ENCODE results near the gene MAG.

DNA sequence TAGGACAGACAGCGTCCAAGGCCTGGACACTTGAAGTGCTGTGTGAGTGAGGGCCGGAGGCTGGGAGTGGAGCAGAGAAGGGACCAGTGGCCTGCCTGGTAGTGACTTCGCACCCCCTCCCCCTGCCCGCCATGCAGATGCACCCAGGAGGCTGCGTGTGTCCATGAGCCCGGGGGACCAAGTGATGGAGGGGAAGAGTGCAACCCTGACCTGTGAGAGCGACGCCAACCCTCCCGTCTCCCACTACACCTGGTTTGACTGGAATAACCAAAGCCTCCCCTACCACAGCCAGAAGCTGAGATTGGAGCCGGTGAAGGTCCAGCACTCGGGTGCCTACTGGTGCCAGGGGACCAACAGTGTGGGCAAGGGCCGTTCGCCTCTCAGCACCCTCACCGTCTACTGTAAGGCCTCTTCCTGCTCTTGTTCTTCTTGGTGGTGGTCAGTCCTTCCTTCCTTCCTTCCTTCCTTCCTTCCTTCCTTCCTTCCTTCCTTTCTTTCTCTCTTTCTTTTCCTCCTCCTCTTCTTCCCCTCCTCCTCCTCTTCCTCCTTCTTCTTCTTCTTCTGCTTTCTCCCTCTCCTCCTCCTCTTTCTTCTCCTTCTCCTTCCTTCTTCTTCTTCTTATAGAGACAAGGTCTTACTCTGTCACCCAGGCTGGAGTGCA lies 49.7 kb downstream of the MAG start:
- TF ChIP-seq POLR2A (IDR thresholded peaks at IDR 0.05; ENCODE audit: control extremely low read depth in 1 of 2, low read depth in 2 of 2, low read length in 2 of 2), result no peak
- TF ChIP-seq YY1 (IDR thresholded peaks at IDR 0.05; ENCODE audit: low read depth, low read length), result no peak
- TF ChIP-seq SIN3A (conservative IDR thresholded peaks at IDR 0.05 in 1 of 2, IDR thresholded peaks at IDR 0.05 in 1 of 2; ENCODE audit: low read depth in 1 of 2, low read length in 2 of 2), result no peak

All from H1 (cell line).